ENCODE data around the gene PDCD1LG2.

- TF ChIP-seq CTCF (IDR thresholded peaks at IDR 0.05; ENCODE audit: low read length) (no peak), EZH2 (optimal IDR thresholded peaks at IDR 0.05; ENCODE audit: low read depth, low read length) (no peak), EZH2phosphoT487 (IDR thresholded peaks at IDR 0.05; ENCODE audit: low read length) (no peak)
Observed at GRCh38 chr9:5481322-5482040, 28.9 kb upstream of the PDCD1LG2 start.
